ENCODE measurements around the gene PRR35. TPM values are rescaled to one million over a fixed set of nuclear protein-coding genes. Genes with fewer than 3 reads are reported as not detected.

The PRR35 gene
- total and polyA plus RNA-seq, 2 of the 4 experiments (the other 2 are of a cell fraction): not detected

GRCh38 chr16:588889-589657, 28.9 kb downstream of the PRR35 start:
- Histone ChIP-seq H2BK120ac (ENCODE audit: low read depth, low read length) (peak overlapping the region; percentile 99), H3K36me3 (ENCODE audit: control insufficient read depth, insufficient read depth, low read length) (0 out of 2 replicates have a peak, but pooled peaks cover 2% of the 10 kb centered on the region), H2AK9ac (replicated peaks; ENCODE audit: low read depth, low read length, poor library complexity) (peak overlapping the region; percentile 100), H3K4me2 (ENCODE audit: low read depth, low read length) (peak overlapping the region; percentile 54), H2BK15ac (ENCODE audit: low read depth, low read length) (peak overlapping the region; percentile 94; the same call in 1 of the 3 replicates), H2AFZ (replicated peaks; ENCODE audit: low read length, poor library complexity) (peak overlapping the region; percentile 100), H4K91ac (ENCODE audit: insufficient read depth, low read depth, low read length) (peak overlapping the region; percentile 97), H3K23ac (ENCODE audit: low read depth, low read length) (peak overlapping the region; percentile 88), H3K27me3 (ENCODE audit: control insufficient read depth, insufficient read depth, low read length) (no peaks in the 10 kb centered on the region), H3K79me1 (ENCODE audit: low read depth in 1 of 2, low read length in 2 of 2) (peaks cover 20 to 66% of the 10 kb centered on the region in 2 experiments; a peak in 3 of 4 replicates), H3K4me3 (ENCODE audit: insufficient read depth, low read depth, low read length) (peak overlapping the region; percentile 68), H4K8ac (ENCODE audit: low read depth in 2 of 2, low read length in 2 of 2) (peak overlapping the region; percentile 37 to 100), H3K4ac (ENCODE audit: low read depth, low read length) (peak overlapping the region; percentile 99), H4K5ac (ENCODE audit: low read depth, low read length) (peak overlapping the region; percentile 67), H3K9me1 (ENCODE audit: insufficient read depth, low read length) (peaks cover 17% of the 10 kb centered on the region; the same call in 1 of the 2 replicates), H2BK20ac (ENCODE audit: low read depth, low read length) (peak overlapping the region; percentile 94; the same call in 1 of the 2 replicates), H4K20me1 (ENCODE audit: insufficient read depth, low read length) (peaks cover 41% of the 10 kb centered on the region), H2BK5ac (ENCODE audit: low read depth, low read length, poor library complexity, severe bottlenecking) (peak overlapping the region; percentile 95), H3K14ac (replicated peaks; ENCODE audit: low read depth, low read length) (peak overlapping the region; percentile 99), H3K18ac (ENCODE audit: low read depth, low read length) (peak overlapping the region; percentile 71), H3K9me3 (ENCODE audit: control insufficient read depth, insufficient read depth, low read length) (no peaks in the 10 kb centered on the region), H3K9ac (ENCODE audit: low read depth, low read length) (peak overlapping the region; percentile 84), H2AK5ac (ENCODE audit: low read depth, low read length) (peak overlapping the region; percentile 90), H3K4me1 (ENCODE audit: control insufficient read depth, insufficient read depth, low read length) (peaks cover 18% of the 10 kb centered on the region), H3K27ac (ENCODE audit: insufficient read depth, low read length) (peak overlapping the region; percentile 92), H3K56ac (ENCODE audit: extremely low read depth, insufficient read depth, low read length) (peak overlapping the region; percentile 89)
- ChIA-PET CTCF (no interaction called here), POLR2A (ENCODE audit: unreplicated experiment) (no interaction called here)
- WGBS, 2 experiments (ENCODE audit: extremely low coverage in 2 of 2, insufficient read length in 1 of 2): 1% methylated on average over 52 of the region's 107 CpGs; no CpG with 5 or more reads in 1 of the 2 experiments
- in situ Hi-C loops (cut with MboI; ENCODE audit: low sequenced_read_pairs): no loop called here
- ATAC-seq (ENCODE audit: low read depth) (peak; percentile 84), DNase-seq (peak; percentile 92)
- no TSS peak for BruUV-seq (replicated peaks)
- dilution Hi-C loops (cut with HindIII; ENCODE audit: low sequenced_read_pairs, unreplicated experiment): no loop called here
- intact Hi-C loops (cut with micrococcal nuclease): loop anchor here (2.0 kb wide), 2 partner anchors 48 to 192 kb away; partner anchors contain the start of genes METTL26 and NME4
- no peak for TF ChIP-seq SMC3 (IDR thresholded peaks at IDR 0.05; ENCODE audit: low read depth, low read length)
- TF ChIP-seq MXI1 (IDR thresholded peaks at IDR 0.05; ENCODE audit: borderline replicate concordance, low read depth, low read length): peak; percentile 62; the same call in 1 of the 2 replicates
- no peak for TF ChIP-seq MAFK (IDR thresholded peaks at IDR 0.05; ENCODE audit: low read depth, low read length)
- 0 out of 2 replicates have a peak, but pooled peaks have one; percentile 4 for TF ChIP-seq NFE2L2 (IDR thresholded peaks at IDR 0.05; ENCODE audit: low read depth, low read length)
- TF ChIP-seq FOS (IDR thresholded peaks at IDR 0.05; ENCODE audit: low read depth, low read length): no peak
- peak; percentile 85 for TF ChIP-seq USF2 (IDR thresholded peaks at IDR 0.05; ENCODE audit: low read depth, low read length)
- TF ChIP-seq RCOR1 (IDR thresholded peaks at IDR 0.05; ENCODE audit: insufficient replicate concordance, low read length): no peak
- TF ChIP-seq CHD1 (IDR thresholded peaks at IDR 0.05; ENCODE audit: low read depth, low read length): no peak; the same call in 1 of the 2 replicates
- no peak for TF ChIP-seq ELK1 (IDR thresholded peaks at IDR 0.05; ENCODE audit: borderline replicate concordance, low read depth, low read length)
- TF ChIP-seq RAD21 (IDR thresholded peaks at IDR 0.05; ENCODE audit: low read length): no peak
- no peak for TF ChIP-seq BHLHE40 (IDR thresholded peaks at IDR 0.05; ENCODE audit: low read depth, low read length)
- TF ChIP-seq RFX5 (IDR thresholded peaks at IDR 0.05; ENCODE audit: low read depth, low read length): no peak
- peak; percentile 70; the same call in 1 of the 2 replicates for TF ChIP-seq POLR2A (IDR thresholded peaks at IDR 0.05; ENCODE audit: low read depth, low read length)
- no peak for TF ChIP-seq CEBPB (IDR thresholded peaks at IDR 0.05; ENCODE audit: low read depth, low read length)
- no peak for TF ChIP-seq MAZ (IDR thresholded peaks at IDR 0.05; ENCODE audit: borderline replicate concordance, low read depth, low read length)
